CD4-positive, alpha-beta T cell treated with Interleukin-21 for 1 hour (primary cell): ENCODE measurements around the gene STRIP1.
A peak's percentile ranks its signal among the peaks of the same experiment; 100 is the strongest.
"Not testable (repeated sequence)": the region's sequence is repeated elsewhere in the genome, so short reads cannot be mapped to it uniquely, and the experiment has no call there.

Experiments
- DNase-seq: peaks from one replicate; pipeline ENCODE4 v3.0.0-alpha.2; 2020

The STRIP1 gene

GRCh38 chr1:110070671-110071242 is 36.3 kb downstream of the STRIP1 start, which contains the start of gene ALX3:
Gene ALX3 (minus strand): TSS chr1:110070672. CDS start chr1:110070612, 60 bp downstream.
- no peak for DNase-seq

GRCh38 chr1:110074166-110074565 is 39.7 kb downstream of the STRIP1 start:
- no peak for DNase-seq

- no peak for DNase-seq
Observed at GRCh38 chr1:110076789-110077500, 42.5 kb downstream of the STRIP1 start.

GRCh38 chr1:110079995-110080394 is 45.6 kb downstream of the STRIP1 start:
- DNase-seq = not testable (repeated sequence)

- DNase-seq = no peak
Observed at GRCh38 chr1:110081061-110081460, 46.6 kb downstream of the STRIP1 start.

- no peak for DNase-seq
Observed at GRCh38 chr1:110082477-110082876, 48.1 kb downstream of the STRIP1 start.

- no peak for DNase-seq
Observed at GRCh38 chr1:110083061-110083865, 48.8 kb downstream of the STRIP1 start.

GRCh38 chr1:110083866-110084226 is 49.4 kb downstream of the STRIP1 start:
- DNase-seq = no peak

GRCh38 chr1:110084227-110085078 is 50.0 kb downstream of the STRIP1 start:
- no peak for DNase-seq

- DNase-seq = no peak
Observed at GRCh38 chr1:110085671-110086070, 51.2 kb downstream of the STRIP1 start.

GRCh38 chr1:110086961-110087360 is 52.5 kb downstream of the STRIP1 start:
- DNase-seq = no peak

GRCh38 chr1:110087812-110088738 is 53.7 kb downstream of the STRIP1 start:
- DNase-seq = peak; percentile 52

- no peak for DNase-seq
Observed at GRCh38 chr1:110088739-110089316, 54.4 kb downstream of the STRIP1 start.

- DNase-seq = no peak
Observed at GRCh38 chr1:110089561-110090275, 55.3 kb downstream of the STRIP1 start.

- DNase-seq = no peak
Observed at GRCh38 chr1:110091381-110091780, 57.0 kb downstream of the STRIP1 start.

- DNase-seq = no peak
Observed at GRCh38 chr1:110091791-110092190, 57.4 kb downstream of the STRIP1 start.

GRCh38 chr1:110092991-110093390 is 58.6 kb downstream of the STRIP1 start:
- DNase-seq = no peak

GRCh38 chr1:110094931-110095654 is 60.7 kb downstream of the STRIP1 start:
- no peak for DNase-seq

- no peak for DNase-seq
Observed at GRCh38 chr1:110097507-110098221, 63.2 kb downstream of the STRIP1 start.
